Right lobe of liver (tissue), 6 donors: ENCODE results near the gene VAV2. TPM values are rescaled to one million over a fixed set of nuclear protein-coding genes. Genes with fewer than 3 reads are reported as not detected.
A peak's percentile ranks its signal among the peaks of the same experiment; 100 is the strongest.

Experiments used
- ATAC-seq, 4 donors: fragments of 200-7000 bp; cut with Tn5 transposase; one replicate each; pipeline ENCODE4 v1.9.1; 2020; ENCODE audit warnings: mild to moderate bottlenecking in 4 of 4, moderate library complexity in 4 of 4
- DNase-seq, 3 donors: peaks; one replicate each; pipeline ENCODE4 v3.0.0-alpha.2; 2020
- H3K27ac ChIP-seq, 3 donors: fragments of 200-600 bp; one replicate each; pipeline ENCODE4 v1.8.0; 2022
- H3K27me3 ChIP-seq, 2 donors: fragments of 200-600 bp; one replicate each; pipeline ENCODE4 v1.8.0; 2022
- H3K36me3 ChIP-seq, 4 donors: fragments of 200-600 bp; sonication (generic) in 1 of 4; one replicate each; pipeline versions ENCODE4 v1.5.1 to v1.8.0; 2017 to 2022; ENCODE audit warnings: control low read depth in 1 of 4
- H3K4me1 ChIP-seq, 4 donors: fragments of 200-600 bp; sonication (generic) in 1 of 4; one replicate each; pipeline versions ENCODE4 v1.5.1 to v1.8.0; 2017 to 2022; ENCODE audit warnings: control low read depth in 1 of 4
- H3K4me3 ChIP-seq, 3 donors: fragments of 200-600 bp; one replicate each; pipeline ENCODE4 v1.8.0; 2022
- H3K9me3 ChIP-seq, 4 donors: fragments of 200-600 bp; sonication (generic) in 1 of 4; one replicate each; pipeline versions ENCODE4 v1.5.1 to v1.8.0; 2017 to 2022; ENCODE audit warnings: control low read depth in 1 of 4
- CTCF ChIP-seq, 4 donors: fragments of 200-600 bp in 3 of 4; fragments of 450-650 bp in 1 of 4; IDR thresholded peaks; one replicate each; pipeline versions ENCODE4 v1.5.1 to v1.8.0; 2016 to 2022; ENCODE audit warnings: antibody characterized with exemption in 4 of 4, mild to moderate bottlenecking in 2 of 4
- POLR2A ChIP-seq: fragments of 450-650 bp; IDR thresholded peaks from one replicate; pipeline ENCODE4 v1.6.1; 2017; ENCODE audit warnings: antibody characterized with exemption, mild to moderate bottlenecking
- WGBS: methylation state at CpG from one replicate; pipeline ENCODE4 v1.1.6; 2018; ENCODE audit warnings: low coverage, low lambda C conversion rate; ENCODE audit not compliant: insufficient coverage; ENCODE audit errors: missing lambda C conversion rate; 5-methylcytosine and 5-hydroxymethylcytosine counted together
- intact Hi-C, 2 donors: fragments of 100-400 bp; cut with DNase I; formaldehyde crosslinking; loops; one replicate each; pipeline versions ENCODE4 v1.11.2 to v1.14.1; 2022
- total RNA-seq, 6 experiments: library from RNA; depleted of rRNA in 2 of 6; stranded (reverse); fragments of >200 nt in 2 of 6; fragmentation: NEBNext Ultra II Directional in 3 of 6; extraction: Animal tissue kit (Norgen Biotek cat#: 25700) in 3 of 6; gene quantifications; one replicate each; pipeline versions ENCODE4 v1.1.0 to v1.2.4, GENCODE V29; 2016 to 2023
- donor health status: DM: no; HTN: yes; CAD: no.
- donor health status: DM: no; HTN: no; CAD: no.
- donor health status: DM: no; HTN: no; CAD: no.
- donor health status: DM: no; HTN: yes; CAD: no.
- donor health status: DM: no; HTN: yes; CAD: no.

The VAV2 gene
- total RNA-seq, 6 experiments from 2014 or later = 30.1 to 44.3 (median 34.9) TPM

DNA sequence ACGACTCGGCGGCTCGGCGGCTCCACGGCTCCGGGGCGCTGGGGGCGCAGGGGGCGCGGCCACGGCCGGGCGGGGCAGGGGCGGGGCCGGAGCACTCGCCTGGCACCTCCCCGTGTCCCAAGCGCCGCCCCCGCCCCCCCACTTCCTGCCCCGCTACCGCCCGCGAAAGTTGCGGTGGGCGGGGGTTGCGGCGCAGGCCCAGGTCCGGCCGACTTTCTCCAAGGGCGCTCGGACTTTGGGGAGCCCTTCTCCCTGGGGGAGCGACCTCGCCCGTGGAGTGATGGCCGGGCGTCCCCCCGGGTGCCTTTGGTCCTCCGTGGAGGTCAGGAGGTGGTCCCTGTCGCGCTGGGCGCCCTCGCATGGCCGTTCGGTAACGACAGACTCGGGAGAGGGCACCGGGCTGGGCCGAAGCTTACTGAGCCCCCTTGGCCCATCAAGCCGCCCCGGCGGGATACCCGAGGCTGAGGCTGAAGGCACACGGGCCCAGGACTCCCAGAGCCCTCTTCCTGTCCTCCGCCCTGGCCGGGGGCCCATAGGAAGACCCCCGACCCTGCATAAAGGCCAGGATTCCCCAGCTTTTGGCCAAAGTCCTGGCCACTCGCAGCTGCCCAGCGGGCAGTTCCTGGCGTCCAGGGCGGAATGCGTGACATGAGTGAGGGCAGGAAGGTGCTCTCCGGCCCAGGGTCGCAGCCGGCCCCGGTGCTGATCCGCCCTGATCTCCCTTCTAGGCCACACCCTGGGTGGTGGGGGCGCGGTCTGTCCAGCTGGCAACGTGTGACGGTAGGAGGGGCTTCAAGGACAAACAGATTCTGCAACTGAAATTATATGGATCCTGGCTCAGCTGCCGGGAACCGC is 883 bp upstream of the VAV2 start:
- Histone ChIP-seq H3K36me3 (no peaks in the 10 kb centered on the region), H3K4me3 (peak overlapping the region; percentile 66 to 75 (median 72)), H3K27ac (peak overlapping the region; percentile 86 to 95 (median 89)), H3K4me1 (peaks cover 0 to 24% (median 11%) of the 10 kb centered on the region in 4 donors), H3K9me3 (no peaks in the 10 kb centered on the region), H3K27me3 (no peaks in the 10 kb centered on the region)
- WGBS = 3% methylated on average over 8 of the region's 74 CpGs
- intact Hi-C loops = loop anchor here in 1 of 2 donors (5.0 kb wide), 1 partner anchor 201 kb away; no protein-coding TSS in a partner anchor
- DNase-seq (peak; percentile 90 to 94 (median 92)), ATAC-seq (peak; percentile 68 to 78 (median 72))
- peak; percentile 10 to 55 (median 35) for TF ChIP-seq CTCF (IDR thresholded peaks at IDR 0.05)
- TF ChIP-seq POLR2A = peak; percentile 87

GRCh38 chr9:133991214-133991921 is 756 bp downstream of the VAV2 start:
- TF ChIP-seq POLR2A = no peak
- TF ChIP-seq CTCF (IDR thresholded peaks at IDR 0.05) = no peak
- H3K36me3 ChIP-seq = no peaks in the 10 kb centered on the region
- peaks cover 0 to 24% (median 11%) of the 10 kb centered on the region in 4 donors for H3K4me1 ChIP-seq
- H3K9me3 ChIP-seq = no peaks in the 10 kb centered on the region
- peak overlapping the region; percentile 62 to 86 (median 77) for H3K27ac ChIP-seq
- peak; percentile 58 to 73 (median 65) for DNase-seq
- intact Hi-C loops = loop anchor here in 1 of 2 donors (5.0 kb wide), 1 partner anchor 199 kb away; no protein-coding TSS in a partner anchor
- WGBS = 0% methylated on average over 7 of the region's 82 CpGs
- peak; percentile 4 to 31 (median 16) for ATAC-seq
- peak overlapping the region; percentile 73 to 78 (median 75) for H3K4me3 ChIP-seq
- no peaks in the 10 kb centered on the region for H3K27me3 ChIP-seq

DNA sequence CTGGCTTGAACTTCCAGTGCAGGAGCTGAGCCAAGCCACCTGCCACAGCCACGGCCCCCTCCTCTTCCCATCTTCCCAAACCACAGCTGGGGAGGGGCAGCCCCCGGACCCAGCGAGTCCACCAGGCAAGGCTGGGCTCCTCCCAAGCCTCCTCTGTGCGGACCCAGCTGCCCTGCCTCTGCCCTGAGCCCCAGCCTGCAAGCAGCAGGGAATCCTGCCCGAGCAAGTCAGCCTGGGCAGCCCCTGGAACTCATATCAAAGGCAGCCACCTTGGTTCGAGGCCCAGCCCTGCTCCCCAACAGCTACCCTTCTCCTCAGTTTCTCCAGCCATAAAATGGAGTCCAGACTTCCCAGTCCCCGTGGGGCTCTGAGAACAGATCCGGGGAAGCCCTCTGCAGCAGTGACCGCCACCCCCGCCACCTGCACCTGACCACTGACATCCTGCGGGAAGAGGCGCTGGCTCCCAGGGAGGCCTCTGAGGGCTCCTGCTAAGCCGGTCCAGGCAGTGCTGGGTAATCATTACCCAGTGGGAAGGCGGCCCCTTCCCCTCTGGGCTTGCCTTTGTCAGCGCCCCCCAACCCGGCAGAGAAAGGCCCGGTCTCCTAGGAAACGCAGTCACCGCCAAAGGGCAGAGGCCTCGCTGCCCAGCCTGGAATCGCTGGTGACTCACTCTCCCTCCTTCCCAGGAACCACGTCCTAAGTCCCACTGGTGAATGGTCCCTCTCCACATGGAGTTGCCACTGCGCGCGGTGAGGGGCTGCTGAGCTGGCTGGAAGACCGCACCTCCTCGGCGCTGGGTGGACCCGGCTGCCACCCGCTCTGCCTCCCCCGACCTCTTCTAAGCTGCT is 1.5 kb downstream of the VAV2 start:
- H3K27ac ChIP-seq = peak overlapping the region; percentile 62 to 86 (median 77)
- peak; percentile 12 to 48 (median 44) for ATAC-seq
- no peaks in the 10 kb centered on the region for H3K36me3 ChIP-seq
- H3K27me3 ChIP-seq = no peaks in the 10 kb centered on the region
- 20% methylated on average over 2 of the region's 31 CpGs for WGBS
- H3K4me1 ChIP-seq = peaks cover 0 to 24% (median 11%) of the 10 kb centered on the region in 4 donors
- H3K4me3 ChIP-seq = peak overlapping the region; percentile 73 to 78 (median 75)
- DNase-seq = peak; percentile 76 to 81 (median 78)
- H3K9me3 ChIP-seq = no peaks in the 10 kb centered on the region
- peak; percentile 44 for TF ChIP-seq POLR2A
- TF ChIP-seq CTCF (IDR thresholded peaks at IDR 0.05) = no peak
- intact Hi-C loops = loop anchor here in 1 of 2 donors (5.0 kb wide), 1 partner anchor 198 kb away; no protein-coding TSS in a partner anchor
